Activated CD4-positive, alpha-beta T cell treated with anti-CD3 and anti-CD28 coated beads for 1 hour (primary cell): ENCODE measurements around the gene DCP1A.
"Not testable (repeated sequence)": the region's sequence is repeated elsewhere in the genome, so short reads cannot be mapped to it uniquely, and the experiment has no call there.

Experiments used
- DNase-seq: peaks from one replicate; pipeline ENCODE4 v3.0.0-alpha.2; 2020

DCP1A gene

DNA sequence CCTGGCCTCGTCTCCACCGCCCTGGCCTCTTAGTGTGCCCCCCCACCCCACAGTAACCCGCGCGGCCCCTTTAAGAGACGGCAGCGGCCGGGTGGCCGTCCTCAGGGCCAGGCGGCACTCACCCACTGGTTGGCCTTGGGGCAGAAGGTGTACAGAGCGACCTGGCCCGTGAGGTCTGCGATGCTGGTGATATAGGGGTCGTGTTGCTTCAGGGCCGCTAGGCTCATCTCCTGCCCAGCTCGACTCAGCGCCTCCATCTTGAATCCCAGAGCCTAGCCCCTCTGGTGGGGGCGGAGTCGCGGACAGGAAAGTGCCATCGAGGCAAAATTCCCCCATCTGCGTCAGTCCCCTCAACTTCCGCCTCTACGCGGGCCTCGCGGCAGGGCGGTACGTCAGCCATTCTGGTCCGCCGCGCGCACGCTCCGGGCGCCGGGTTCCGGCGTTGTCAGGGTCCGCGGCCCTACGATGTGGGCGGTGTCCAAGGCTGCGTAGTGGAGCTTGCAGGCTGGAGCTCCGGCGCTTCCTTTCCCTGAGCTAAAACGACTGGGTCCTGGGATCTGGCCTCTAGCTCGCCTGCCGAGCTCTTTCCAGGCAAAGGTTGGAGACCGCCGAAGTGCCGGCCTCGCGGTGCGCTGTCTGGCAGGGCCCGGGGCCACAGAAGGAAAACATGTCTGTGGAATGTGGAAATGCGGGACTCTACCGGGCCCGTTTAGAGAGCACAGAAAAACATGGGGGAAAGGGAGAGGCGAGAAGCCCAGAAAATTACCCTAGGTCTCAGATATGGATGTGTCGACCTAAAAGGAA lies at the start of gene DCP1A:
TSS of gene DCP1A (minus strand) at position 283 of the 804 bp plus-strand sequence. CDS start at position 257, 26 bp downstream.
- DNase-seq = peak; percentile 91

DNA sequence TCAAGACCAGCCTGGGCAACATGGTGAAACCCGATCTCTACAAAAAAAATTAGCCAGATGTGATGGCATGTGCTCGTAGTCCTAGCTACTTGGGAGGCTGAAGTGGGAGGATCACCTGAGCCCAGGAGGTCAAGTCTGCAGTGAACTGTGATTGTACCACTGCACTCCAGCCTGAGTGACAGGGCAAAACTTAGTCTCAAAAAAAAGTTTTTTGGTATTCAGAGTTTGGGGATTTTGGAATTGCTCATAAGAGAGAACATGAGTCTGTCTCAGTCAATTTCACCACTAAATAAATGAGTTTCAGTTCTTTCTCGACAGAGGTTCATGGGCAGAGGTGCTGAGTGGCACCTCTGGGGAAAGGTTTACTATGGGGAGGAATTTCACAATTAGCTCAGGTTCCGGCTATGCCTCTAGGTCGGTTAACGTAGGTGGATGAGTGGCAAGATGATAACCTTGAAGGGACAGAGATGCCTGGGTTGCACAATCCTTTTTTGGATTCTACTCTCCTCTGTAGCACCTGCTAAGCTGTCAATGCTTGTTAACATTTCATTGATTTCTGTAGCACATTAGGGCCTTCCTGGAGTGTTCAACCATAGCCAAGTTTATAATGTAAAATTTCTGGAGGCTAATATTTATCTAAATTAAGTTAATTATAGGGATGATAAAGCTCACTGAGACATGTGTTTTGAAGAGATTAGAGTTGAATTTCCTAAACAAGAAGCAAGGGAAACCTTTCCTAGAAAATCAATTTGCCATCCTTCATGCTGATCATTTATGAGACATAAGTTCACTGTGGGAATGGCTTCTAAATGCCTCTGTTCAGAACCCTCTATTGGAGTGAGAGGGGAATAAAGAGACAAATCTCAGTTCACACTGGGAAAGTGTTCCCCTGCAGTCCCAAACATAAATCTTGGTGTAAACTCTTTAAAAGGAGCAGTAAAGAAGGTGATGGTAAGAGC lies 37.4 kb upstream of the DCP1A start:
- DNase-seq = no peak

DNA sequence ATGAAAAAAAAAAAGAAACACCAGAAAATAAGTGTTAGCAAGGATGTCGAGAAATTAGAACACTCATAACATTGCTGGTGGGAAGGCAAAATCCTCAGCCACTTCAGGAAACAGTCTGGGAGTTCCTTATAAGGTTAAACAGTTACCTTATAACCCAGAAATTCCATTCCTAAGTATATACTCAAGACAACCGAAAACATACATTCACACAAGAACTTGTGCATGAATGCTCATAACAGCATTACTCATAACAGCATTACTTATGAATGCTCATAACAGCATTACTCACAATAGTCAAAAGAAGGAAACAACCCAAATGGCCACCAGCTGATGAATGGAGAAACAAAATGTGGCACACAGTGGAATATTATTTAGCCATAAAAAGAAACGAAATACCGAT lies 34.8 kb upstream of the DCP1A start:
- DNase-seq = no peak

DNA sequence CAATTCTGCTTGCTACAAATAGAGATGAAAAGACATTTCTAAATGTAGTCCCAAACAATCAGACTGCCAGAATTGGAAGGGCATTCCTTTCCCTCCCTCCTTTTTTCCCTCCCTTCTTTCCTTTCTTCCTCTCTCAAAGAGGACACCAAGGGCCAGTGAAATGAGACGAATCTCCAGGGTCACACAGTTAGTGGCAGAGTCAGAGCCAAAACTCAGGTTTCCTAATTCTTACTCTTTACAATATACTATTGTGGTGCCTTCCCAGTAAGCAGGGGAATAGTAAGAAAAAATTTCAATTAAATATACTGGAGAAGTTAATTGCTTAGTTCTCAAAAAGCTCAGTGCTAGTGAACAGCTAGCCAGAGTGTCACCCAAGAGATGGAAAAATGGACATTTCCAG lies 33.0 kb upstream of the DCP1A start:
- DNase-seq = no peak

DNA sequence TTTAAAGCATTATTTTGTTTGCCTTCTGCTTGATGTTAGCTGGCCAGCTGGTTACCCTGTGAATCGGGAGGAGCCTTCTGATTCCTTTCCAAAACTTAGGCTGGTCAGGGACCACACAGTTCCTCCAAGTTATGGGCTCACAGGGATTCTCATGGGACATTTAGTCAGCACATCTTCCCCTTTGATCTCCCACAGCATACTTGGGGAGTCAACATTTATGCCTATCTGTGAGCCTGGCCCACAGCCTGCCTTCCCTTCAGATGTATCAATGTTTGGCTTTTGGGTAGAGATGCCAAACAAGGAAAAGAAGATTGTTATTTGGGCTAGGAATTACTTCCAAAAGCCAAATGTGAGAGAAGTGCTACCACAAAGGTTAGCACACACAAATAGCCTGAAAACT lies 32.6 kb upstream of the DCP1A start:
- no peak for DNase-seq

DNA sequence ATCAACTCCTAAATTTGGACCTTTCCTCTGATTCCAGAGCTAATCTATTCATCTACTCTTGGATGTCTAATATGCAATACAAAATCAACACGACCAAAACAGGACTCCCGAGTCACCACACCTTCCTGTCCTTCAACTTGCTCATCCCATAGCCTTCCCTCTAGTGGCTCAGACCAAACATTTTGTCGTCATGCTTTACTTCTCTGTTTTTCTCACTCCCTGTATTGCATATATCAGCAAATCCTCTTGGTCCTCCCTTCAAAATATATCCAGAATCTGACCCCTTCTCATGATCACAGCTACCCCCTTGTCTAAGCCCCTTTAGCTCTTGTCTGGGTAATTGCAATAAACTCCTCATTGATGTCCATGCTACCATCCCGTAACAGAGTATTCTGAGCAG lies 30.5 kb upstream of the DCP1A start:
- no peak for DNase-seq

DNA sequence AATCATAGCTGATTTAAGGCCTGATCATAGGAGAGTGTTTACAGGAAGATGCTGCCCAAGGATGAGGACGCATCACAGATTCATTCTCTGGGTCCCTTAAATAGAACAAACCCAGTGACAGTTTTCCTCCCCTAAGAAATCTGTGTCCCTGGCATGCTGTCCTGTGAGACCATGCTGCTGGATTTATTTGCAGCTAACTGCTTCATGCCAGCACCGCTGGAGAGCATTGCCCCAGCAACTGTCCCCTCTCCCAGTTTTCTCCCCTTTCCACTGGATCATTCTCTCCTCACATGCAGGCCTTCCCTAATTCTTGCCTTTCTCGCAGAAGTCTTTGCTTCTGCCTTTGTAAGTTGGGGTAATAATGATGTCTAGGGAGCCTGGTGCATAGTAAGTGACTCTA lies 29.3 kb upstream of the DCP1A start:
- DNase-seq = no peak

DNA sequence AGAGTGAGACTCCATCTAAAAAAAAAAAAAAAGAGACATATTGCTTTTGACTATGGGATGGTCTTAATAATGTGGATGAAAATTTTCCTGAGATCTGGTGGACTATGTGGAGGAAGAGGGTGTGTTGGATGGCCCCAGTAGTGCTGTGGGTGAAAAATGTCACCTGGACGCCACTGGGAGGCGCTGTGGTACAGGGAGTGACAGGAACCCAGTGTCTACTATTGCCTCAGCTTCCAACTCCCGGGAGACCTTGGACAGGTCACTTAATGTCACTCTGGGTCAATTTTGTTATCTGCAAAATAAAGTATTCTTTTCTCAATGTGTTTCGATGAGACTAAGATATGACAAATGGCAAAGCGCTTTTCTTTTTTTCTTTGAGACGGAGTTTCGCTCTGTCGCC lies 27.7 kb upstream of the DCP1A start:
- no peak for DNase-seq

DNA sequence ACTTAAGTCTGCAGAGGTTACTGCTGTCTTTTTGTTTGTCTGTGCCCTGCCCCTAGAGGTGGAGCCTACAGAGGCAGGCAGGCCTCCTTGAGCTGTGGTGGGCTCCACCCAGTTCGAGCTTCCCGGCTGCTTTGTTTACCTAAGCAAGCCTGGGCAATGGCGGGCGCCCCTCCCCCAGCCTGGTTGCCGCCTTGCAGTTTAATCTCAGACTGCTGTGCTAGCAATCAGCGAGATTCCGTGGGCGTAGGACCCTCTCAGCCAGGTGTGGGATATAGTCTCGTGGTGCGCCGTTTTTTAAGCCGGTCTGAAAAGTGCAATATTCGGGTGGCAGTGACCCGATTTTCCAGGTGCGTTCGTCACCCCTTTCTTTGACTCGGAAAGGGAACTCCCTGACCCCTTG lies 23.4 kb upstream of the DCP1A start:
- DNase-seq = not testable (repeated sequence)

DNA sequence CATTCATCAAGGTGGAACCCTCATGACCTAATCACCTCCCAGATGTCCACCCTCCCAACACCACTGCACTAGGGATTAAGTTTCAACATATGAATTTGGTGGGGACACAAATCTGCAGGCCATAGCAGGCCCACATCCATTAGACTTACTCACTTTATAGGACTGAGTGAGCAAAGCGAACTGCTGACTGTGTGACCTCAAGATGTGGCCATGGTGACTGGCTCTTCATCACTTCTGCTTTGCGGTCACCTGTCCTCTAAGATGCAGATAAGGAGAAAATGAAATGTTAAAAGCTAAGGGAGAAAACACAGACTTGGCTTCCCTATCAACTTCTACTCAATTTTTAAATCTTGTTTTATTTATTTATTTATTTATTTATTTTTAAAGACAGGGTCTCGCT lies 14.5 kb upstream of the DCP1A start:
- DNase-seq = no peak

DNA sequence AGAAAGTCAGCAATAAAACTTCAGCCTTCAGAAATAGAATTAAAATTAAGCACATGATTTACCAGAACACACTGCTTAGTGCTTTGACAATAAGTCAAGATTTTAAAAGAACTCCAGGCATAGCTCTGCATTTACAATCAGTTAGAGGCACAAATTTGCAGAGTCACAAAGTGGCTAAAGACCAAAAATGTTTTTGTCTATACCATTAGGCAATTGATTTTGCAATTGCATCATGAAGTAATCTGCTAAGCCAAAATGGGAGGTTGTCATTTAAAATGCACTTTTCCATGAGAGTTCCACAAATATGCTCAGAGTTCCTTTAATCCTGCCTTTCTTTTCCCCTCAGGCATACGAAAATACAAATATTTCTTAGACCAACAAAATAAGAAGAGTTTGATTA lies 10.1 kb upstream of the DCP1A start:
- no peak for DNase-seq

DNA sequence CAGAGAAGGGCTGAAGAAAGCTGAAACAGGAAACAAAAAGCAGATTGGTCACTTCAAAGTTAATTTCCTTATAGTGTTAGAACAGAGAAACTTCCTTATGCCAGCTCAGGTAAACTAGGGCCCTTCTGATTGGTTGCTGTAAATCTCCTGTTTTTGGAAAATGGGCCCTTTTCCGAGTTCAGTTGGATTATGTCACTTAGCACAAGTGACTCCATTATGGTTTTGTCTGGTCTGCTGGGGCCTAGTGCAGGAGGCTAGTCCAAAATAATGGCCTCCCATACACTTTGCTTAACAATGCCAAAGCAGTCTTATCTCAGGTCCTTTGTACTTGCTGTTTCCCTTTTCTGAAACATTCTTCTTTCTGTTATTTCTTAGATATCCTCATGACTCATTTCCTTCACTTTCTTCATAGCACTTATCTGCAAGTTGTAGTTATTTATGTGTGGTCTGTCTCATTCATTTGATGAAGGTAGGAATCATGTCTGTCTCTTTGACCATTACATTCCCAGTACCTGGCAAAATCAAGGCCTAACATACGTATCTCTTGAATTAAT lies 7.7 kb upstream of the DCP1A start:
- no peak for DNase-seq

DNA sequence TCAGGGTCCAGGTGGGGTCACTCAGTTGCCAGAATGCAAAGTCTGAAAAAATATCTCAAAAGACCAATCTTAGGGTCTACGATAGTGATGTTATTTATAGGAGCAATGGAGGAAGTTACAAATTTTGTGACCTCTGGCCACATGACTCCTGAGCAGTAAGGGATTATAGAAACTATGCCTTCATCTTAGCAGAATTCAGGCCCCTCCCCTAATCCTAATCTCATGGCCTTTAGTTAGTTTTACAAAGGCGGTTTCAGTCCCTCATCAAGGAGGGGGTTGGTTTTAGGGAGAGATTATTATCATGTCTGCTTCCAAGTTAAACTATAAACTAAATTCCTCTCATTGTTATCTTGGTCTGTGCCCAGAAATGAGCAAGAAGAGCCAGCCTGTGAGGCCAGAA lies 5.9 kb upstream of the DCP1A start:
- no peak for DNase-seq

DNA sequence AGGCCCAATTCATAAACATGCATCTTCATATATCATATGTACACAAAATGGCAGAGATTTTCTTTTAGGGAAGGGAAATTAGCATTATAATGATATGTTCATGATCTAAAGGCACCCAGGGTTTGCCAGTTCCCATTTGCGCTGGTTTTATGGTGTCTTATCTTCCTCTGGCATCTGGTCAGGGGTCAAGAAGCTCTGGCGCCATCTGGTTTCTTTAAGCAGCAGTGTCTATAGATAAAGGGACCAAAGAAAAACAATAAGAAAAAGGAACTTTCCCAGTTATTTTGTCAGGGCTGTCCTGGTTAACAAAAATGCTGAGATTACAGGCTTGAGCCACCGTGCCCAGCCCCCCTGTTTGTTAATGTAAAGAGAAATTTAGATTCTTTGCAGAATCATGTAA lies 3.3 kb upstream of the DCP1A start:
- no peak for DNase-seq

DNA sequence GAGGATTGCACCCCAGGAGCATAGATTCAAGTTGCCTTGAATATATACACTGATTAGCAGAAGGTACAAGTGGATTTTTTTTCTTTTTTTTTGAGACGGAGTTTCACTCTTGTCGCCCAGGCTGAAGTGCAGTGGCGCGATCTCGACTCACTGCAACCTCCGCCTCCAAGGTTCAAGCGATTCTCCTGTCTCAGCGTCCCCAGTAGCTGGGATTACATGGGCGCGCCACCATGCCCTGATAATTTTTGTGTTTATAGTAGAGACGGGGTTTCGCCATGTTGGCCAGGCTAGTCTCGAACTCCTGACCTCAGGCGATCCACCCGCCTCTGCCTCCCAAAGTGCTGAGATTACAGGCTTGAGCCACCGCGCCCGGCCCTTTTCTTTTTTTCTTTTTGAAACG lies 775 bp upstream of the DCP1A start:
- DNase-seq = not testable (repeated sequence)

DNA sequence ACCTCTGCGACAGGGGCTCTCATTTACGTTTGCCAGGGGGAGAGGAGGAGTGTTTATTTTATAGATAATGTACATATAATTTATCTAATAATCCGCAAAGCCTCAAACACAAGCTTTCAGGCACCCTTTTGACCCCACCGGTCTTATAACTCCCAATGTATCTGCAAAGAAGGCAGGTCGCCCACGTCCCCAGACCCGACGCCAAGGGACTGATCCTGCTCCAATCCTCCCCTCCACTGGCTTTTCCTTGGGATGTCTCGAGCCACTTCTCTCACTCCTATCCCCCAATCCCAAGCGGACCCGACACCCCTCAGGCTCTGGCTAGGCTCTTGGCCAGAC lies 452 bp downstream of the DCP1A start:
- no peak for DNase-seq

DNA sequence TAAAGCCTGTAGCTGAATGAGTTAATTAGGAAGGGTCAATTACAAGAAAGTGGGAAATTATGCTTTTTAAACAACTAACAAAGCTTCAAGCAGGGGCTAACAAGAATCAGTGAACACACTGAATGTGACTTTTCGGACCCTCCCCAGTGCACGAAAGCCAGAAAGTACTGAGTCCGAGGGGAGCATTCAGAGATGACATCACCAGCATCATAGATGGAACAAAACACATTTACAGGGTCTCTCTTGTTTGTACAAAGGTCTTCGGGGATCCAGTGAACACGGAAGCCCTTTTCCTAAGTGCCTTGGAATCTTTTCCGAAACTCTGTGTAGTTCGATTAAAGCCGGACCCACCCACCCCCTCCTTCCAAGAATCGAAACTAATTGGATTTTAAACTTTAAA lies 829 bp downstream of the DCP1A start:
- no peak for DNase-seq

DNA sequence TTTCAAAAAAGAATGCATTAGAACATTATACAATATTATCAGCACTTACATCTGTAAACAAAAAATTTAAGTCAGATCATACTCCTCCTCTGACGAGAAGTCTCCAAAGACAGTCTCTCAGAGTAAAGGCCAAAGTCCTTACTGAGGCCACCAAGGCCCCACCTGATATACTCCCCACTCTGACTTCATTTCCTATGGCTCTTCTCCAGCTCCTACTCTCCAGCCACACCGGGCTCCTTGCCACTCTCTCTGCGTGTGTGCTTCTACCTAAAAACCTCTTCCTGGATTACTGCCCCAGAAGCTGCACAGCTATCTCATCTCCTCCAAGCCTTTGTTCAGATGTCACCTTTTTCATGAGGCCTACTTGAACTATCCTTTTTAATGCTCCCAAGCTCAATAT lies 5.0 kb downstream of the DCP1A start:
- no peak for DNase-seq

DNA sequence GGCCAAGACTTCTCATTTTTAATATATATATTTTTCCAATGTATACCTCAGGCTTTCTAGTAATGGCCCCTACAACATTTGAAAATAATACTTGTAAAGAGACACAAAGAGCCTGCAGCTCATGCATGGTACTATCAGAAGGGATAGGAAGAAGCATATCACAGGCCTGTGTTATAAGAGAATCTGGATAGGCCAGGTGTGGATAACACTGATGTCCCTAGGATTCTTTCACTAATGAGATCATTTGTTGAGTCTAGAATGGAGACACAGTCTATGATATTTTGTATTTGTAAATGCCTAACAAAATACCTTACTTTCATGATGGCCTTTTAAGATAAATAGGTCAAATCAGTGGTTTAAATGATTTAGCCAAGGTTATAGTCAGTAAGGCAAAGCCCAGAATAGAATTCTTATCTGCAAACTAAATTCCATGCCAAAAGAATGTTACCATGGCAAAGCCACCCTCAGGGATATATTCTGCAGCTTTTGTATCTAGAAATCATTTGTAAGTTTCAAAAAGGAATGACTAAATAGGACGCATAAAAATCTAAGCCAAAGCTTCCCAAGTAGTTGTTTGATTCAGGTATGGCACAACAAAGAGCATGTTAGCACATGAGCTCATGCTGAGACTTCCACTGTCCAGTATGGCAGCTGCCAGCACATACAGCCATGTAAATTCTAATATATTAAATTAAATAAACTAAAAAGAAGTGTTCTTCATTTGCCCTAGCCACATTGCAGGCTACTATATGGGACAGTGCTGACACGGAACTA lies 10.0 kb downstream of the DCP1A start:
- DNase-seq = no peak

DNA sequence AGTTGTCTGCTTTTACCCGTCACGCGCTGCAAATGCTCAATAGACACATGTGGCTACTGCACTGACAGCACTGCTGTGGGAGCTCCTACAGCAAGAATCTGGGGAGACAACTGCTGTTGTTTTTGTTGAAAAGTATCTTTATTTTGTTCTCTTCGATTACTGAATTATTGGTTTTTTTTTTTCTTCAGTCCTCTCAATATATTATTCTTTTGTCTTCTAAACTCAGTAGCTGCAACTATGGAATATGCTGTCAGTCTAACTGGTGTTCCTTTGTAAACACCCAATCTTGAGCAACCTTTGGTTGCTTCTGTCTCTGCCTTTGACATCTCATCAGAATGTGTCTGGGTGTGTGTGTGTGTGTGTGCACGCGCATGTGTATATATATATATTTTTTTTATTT lies 12.6 kb downstream of the DCP1A start:
- DNase-seq = no peak

DNA sequence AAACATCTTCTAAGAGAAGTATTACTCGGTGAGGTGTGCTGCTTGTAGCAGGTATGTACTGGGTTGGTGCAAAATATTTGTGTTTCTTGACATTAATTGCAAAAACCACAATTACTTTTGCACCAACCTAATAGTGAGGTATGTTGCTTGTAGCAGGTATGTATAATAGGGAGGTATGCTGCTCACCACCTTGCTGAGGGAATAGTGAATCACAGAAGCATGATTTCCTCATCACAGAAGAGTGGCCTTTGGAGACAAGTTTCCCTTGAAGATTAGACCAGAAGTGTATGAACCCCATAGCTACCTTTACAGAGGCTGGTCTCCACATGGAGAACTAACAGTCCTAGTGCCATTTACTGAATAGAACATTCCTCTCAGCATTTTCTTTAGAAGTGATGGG lies 15.5 kb downstream of the DCP1A start:
- DNase-seq = no peak

DNA sequence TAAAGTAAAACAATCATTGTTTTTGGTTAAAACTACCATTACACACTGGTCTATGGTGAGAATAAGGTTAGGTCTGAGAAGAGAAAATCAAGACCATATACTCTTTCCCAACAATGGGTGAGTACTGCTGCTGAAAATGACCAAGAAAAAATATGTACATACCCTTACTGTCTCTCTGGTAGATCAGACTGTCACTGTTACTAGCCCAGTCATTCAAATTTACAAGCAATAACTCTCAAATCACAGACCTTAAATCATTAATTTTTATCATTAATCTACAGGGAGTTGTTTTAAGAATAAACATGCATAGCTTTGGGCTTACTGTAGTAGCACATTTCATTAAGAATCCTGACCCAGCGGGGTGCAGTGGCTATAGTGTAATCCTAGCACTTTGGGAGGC lies 17.4 kb downstream of the DCP1A start:
- no peak for DNase-seq

DNA sequence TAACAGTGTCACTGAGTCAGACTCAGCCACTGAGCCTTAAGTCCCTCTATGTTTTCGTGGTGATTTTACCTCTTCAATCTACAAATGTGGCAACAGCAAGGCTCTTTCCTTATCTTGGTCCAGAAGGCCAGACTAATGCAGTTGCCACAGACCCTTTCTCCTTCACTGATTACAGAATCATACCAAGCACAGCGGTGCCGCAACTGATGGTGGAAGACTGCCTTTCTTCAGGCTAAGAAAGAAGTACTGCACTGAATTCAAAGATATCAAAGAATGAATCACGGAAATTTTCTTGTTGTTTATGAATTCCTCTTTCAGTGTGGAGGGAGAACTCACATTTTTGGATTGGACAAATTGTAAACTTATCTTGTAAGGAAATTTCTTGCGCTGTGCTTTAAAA lies 18.6 kb downstream of the DCP1A start:
- no peak for DNase-seq
